PC-9 (cell line): ENCODE results near the gene LDAF1. TPM values are rescaled to one million over a fixed set of nuclear protein-coding genes. Genes with fewer than 3 reads are reported as not detected.

Source experiments
- BruUV-seq: library from RNA; stranded (reverse); fragments of 400-500 nt; replicated peaks from 2 replicates; lab custom pipeline; 2021; lab: Mats Ljungman, UMichigan
- CTCF ChIA-PET: fragments of 300-600 bp; sonication (Branson Sonifier 250); formaldehyde crosslinking; loops from one replicate; lab custom pipeline; 2022; ENCODE audit warnings: antibody characterized with exemption; lab: Charles Lee
- POLR2A ChIA-PET: fragments of 300-600 bp; sonication (Branson Sonifier 250); formaldehyde crosslinking; loops from one replicate; lab custom pipeline; 2022; ENCODE audit warnings: antibody characterized with exemption; ENCODE audit not compliant: unreplicated experiment; lab: Charles Lee
- DNase-seq, 2 experiments: peaks; one replicate each; pipeline versions ENCODE4 v3.0.0 to v3.0.0-alpha.2; 2015 to 2022; ENCODE audit warnings: mixed read lengths in 1 of 2
- H2AFZ ChIP-seq: fragments of 200-600 bp; sonication (generic); 2 replicates; pipeline ENCODE4 v1.8.1; 2017; ENCODE audit warnings: antibody characterized with exemption
- H3F3A ChIP-seq: fragments of 200-600 bp; sonication (generic); 2 replicates; pipeline ENCODE4 v1.8.1; 2017; ENCODE audit warnings: antibody characterized with exemption, mild to moderate bottlenecking, low read depth; ENCODE audit not compliant: insufficient read depth
- H3K27ac ChIP-seq: fragments of 200-600 bp; sonication (generic); 2 replicates; pipeline ENCODE4 v1.6.1; 2016; ENCODE audit warnings: mixed run types
- H3K27me3 ChIP-seq: fragments of 200-600 bp; sonication (generic); 2 replicates; pipeline ENCODE4 v1.6.1; 2016; ENCODE audit warnings: low read depth, mixed run types; ENCODE audit not compliant: insufficient read depth
- H3K36me3 ChIP-seq: fragments of 200-600 bp; sonication (generic); 2 replicates; pipeline ENCODE4 v1.6.1; 2016; ENCODE audit warnings: low read depth, mixed run types
- H3K4me1 ChIP-seq: fragments of 200-600 bp; sonication (generic); replicated peaks from 2 replicates; pipeline ENCODE4 v1.6.1; 2016; ENCODE audit warnings: mixed run types; ENCODE audit not compliant: insufficient read depth
- H3K4me2 ChIP-seq: fragments of 200-600 bp; sonication (generic); 2 replicates; pipeline ENCODE4 v1.6.1; 2017; ENCODE audit warnings: mixed run types
- H3K4me3 ChIP-seq: fragments of 200-600 bp; sonication (generic); 2 replicates; pipeline ENCODE4 v1.6.1; 2016; ENCODE audit warnings: mixed run types
- H3K79me2 ChIP-seq: fragments of 200-600 bp; sonication (generic); 2 replicates; pipeline ENCODE4 v1.6.1; 2017; ENCODE audit warnings: low read depth, mixed run types
- H3K9me2 ChIP-seq: fragments of 200-600 bp; sonication (generic); 2 replicates; pipeline ENCODE4 v1.8.1; 2017; ENCODE audit warnings: mild to moderate bottlenecking; ENCODE audit not compliant: insufficient read depth
- H3K9me3 ChIP-seq: fragments of 200-600 bp; sonication (generic); 2 replicates; pipeline ENCODE4 v1.8.1; 2016; ENCODE audit warnings: low read depth; ENCODE audit not compliant: insufficient read depth
- H4K20me1 ChIP-seq: fragments of 200-600 bp; sonication (generic); 2 replicates; pipeline ENCODE4 v1.8.1; 2017; ENCODE audit not compliant: insufficient read depth
- CTCF ChIP-seq: fragments of 200-600 bp; sonication (generic); conservative IDR thresholded peaks from 2 replicates; pipeline ENCODE4 v1.6.1; 2017; ENCODE audit warnings: mixed run types, antibody characterized with exemption, mild to moderate bottlenecking, moderate library complexity
- EZH2 ChIP-seq: fragments of 200-600 bp; sonication (generic); IDR thresholded peaks from 2 replicates; pipeline ENCODE4 v1.8.0; 2017; ENCODE audit warnings: antibody characterized with exemption, low read depth
- intact Hi-C: fragments of 100-400 bp; cut with micrococcal nuclease; formaldehyde crosslinking; loops from one replicate; pipeline ENCODE4 v1.10.0; 2022; ENCODE audit not compliant: unreplicated experiment
- total RNA-seq: library from RNA; stranded (reverse); gene quantifications from 2 replicates; pipeline ENCODE4 v1.2.3, GENCODE V29; 2021

LDAF1 gene
- total RNA-seq, 1 experiment from 2014 or later, result 47.6 TPM

- no peaks in the 10 kb centered on the region for H3K4me1 ChIP-seq
- H3K4me3 ChIP-seq, result no peak overlapping the region
- no peak overlapping the region for H3K4me2 ChIP-seq
- BruUV-seq, result no TSS peak
- intact Hi-C loops, result no loop called here
- ChIA-PET POLR2A (no interaction called here), CTCF (no interaction called here)
- no peaks in the 10 kb centered on the region for H3K79me2 ChIP-seq
- H3K36me3 ChIP-seq, result no peaks in the 10 kb centered on the region
- H3K9me3 ChIP-seq, result no peaks in the 10 kb centered on the region
- no peak for TF ChIP-seq EZH2
- TF ChIP-seq CTCF, result no peak
- peaks cover 83% of the 10 kb centered on the region for H3K27me3 ChIP-seq
- no peaks in the 10 kb centered on the region; the same call in 1 of the 2 replicates for H3K9me2 ChIP-seq
- DNase-seq, result no peak
- H3F3A ChIP-seq, result no peaks in the 10 kb centered on the region
- H4K20me1 ChIP-seq, result no peaks in the 10 kb centered on the region
- no peak overlapping the region for H2AFZ ChIP-seq
- no peak overlapping the region for H3K27ac ChIP-seq
Measured at GRCh38 chr16:21222495-21223337, 64.2 kb downstream of the LDAF1 start.

- DNase-seq, result no peak
- Histone ChIP-seq H3K4me1 (no peaks in the 10 kb centered on the region), H3K27me3 (peaks cover 84% of the 10 kb centered on the region), H3K4me3 (no peak overlapping the region), H3K27ac (no peak overlapping the region), H3K79me2 (no peaks in the 10 kb centered on the region), H3K9me3 (no peaks in the 10 kb centered on the region), H3K9me2 (no peaks in the 10 kb centered on the region; the same call in 1 of the 2 replicates), H3K4me2 (no peak overlapping the region), H2AFZ (no peak overlapping the region), H3F3A (no peaks in the 10 kb centered on the region), H3K36me3 (no peaks in the 10 kb centered on the region), H4K20me1 (no peaks in the 10 kb centered on the region)
- intact Hi-C loops, result no loop called here
- ChIA-PET CTCF (no interaction called here), POLR2A (no interaction called here)
- no TSS peak for BruUV-seq
- TF ChIP-seq EZH2, result no peak
- no peak for TF ChIP-seq CTCF
Measured at GRCh38 chr16:21223787-21224186, 65.3 kb downstream of the LDAF1 start.

GRCh38 chr16:21224800-21225199 is 66.3 kb downstream of the LDAF1 start:
- intact Hi-C loops, result no loop called here
- CTCF ChIA-PET, result no interaction called here
- Histone ChIP-seq H3K4me3 (no peak overlapping the region), H3K36me3 (no peaks in the 10 kb centered on the region), H4K20me1 (no peaks in the 10 kb centered on the region), H3K4me1 (no peaks in the 10 kb centered on the region), H3F3A (no peaks in the 10 kb centered on the region), H3K27ac (no peak overlapping the region), H3K9me3 (no peaks in the 10 kb centered on the region), H3K27me3 (peaks cover 93% of the 10 kb centered on the region), H3K4me2 (no peak overlapping the region), H3K9me2 (no peaks in the 10 kb centered on the region; the same call in 1 of the 2 replicates), H3K79me2 (no peaks in the 10 kb centered on the region), H2AFZ (no peak overlapping the region)
- no TSS peak for BruUV-seq
- TF ChIP-seq EZH2 (no peak), CTCF (no peak)
- no peak for DNase-seq
- POLR2A ChIA-PET, result no interaction called here
